IgD-negative memory B cell (primary cell): ENCODE data around the gene NKAIN4. TPM values are rescaled to one million over a fixed set of nuclear protein-coding genes. Genes with fewer than 3 reads are reported as not detected.
A peak's percentile ranks its signal among the peaks of the same experiment; 100 is the strongest.

Experiments
- H3K27ac Mint-ChIP-seq, 3 donors: one replicate each; pipeline ENCODE4 v1.8.0; 2020 to 2022; ENCODE audit warnings: mild to moderate bottlenecking in 3 of 3, mixed read lengths in 3 of 3, moderate library complexity in 1 of 3
- H3K27me3 Mint-ChIP-seq: one replicate; pipeline ENCODE4 v1.8.0; 2021; ENCODE audit warnings: mixed read lengths
- H3K36me3 Mint-ChIP-seq: one replicate; pipeline ENCODE4 v1.8.0; 2020; ENCODE audit warnings: mild to moderate bottlenecking, mixed read lengths
- H3K4me1 Mint-ChIP-seq, 3 donors: one replicate each; pipeline ENCODE4 v1.8.0; 2020 to 2022; ENCODE audit warnings: mixed read lengths in 3 of 3, mild to moderate bottlenecking in 1 of 3
- H3K4me3 Mint-ChIP-seq, 4 donors: one replicate each; pipeline ENCODE4 v1.8.0; 2020 to 2022; ENCODE audit warnings: mild to moderate bottlenecking in 4 of 4, mixed read lengths in 4 of 4, moderate library complexity in 3 of 4
- H3K9me3 Mint-ChIP-seq, 3 donors: one replicate each; pipeline ENCODE4 v1.8.0; 2020 to 2021; ENCODE audit warnings: mixed read lengths in 3 of 3, mild to moderate bottlenecking in 1 of 3
- polyA plus RNA-seq: library from polyadenylated mRNA; unstranded; fragments of 300-500 nt; fragmentation: Illumina TruSeq; gene quantifications from one replicate; pipeline ENCODE4 v1.2.3, GENCODE V29; 2021

Gene NKAIN4
- not detected for polyA plus RNA-seq

DNA sequence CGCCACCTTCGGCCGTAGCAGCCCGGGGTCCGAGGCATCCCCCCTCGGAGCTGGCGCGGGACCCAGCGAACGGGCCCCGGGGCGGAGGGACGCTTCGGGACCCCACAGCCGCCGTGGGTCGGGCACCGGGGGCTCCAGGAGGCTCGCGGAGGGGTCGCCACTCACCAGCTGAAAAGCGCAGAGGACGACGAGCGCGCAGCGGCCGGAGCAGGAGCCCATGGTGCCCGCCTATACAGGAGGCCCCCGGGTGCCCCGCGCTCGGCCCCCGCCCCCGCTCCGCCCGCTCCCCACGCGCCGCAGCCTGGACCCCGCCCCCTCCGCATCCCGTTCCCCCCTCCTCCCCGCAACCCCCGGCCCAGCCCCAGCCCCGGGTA is at the start of gene NKAIN4:
Gene NKAIN4 (minus strand): TSS at position 232 of the 374 bp plus-strand sequence. CDS start 13 bp downstream, at position 219.
- Mint-ChIP-seq H3K9me3 (no peaks in the 10 kb centered on the region), H3K4me3 (peak within 1 kb of the TSS in 1 of 4 donors; percentile 81), H3K27ac (peak within 1 kb of the TSS in 1 of 3 donors; percentile 63), H3K36me3 (peaks cover 2% of the 10 kb centered on the region), H3K4me1 (peaks cover 0 to 2% (median 0%) of the 10 kb centered on the region in 3 donors), H3K27me3 (peaks cover 40% of the 10 kb centered on the region)

GRCh38 chr20:63303095-63303666 is 48.9 kb upstream of the NKAIN4 start:
- Mint-ChIP-seq H3K4me1 (peaks cover 0 to 2% (median 1%) of the 10 kb centered on the region in 3 donors), H3K9me3 (peaks cover 2 to 9% (median 8%) of the 10 kb centered on the region in 3 donors), H3K36me3 (no peaks in the 10 kb centered on the region), H3K4me3 (no peak overlapping the region), H3K27ac (no peak overlapping the region), H3K27me3 (peaks cover 9% of the 10 kb centered on the region)

- peaks cover 9% of the 10 kb centered on the region for H3K27me3 Mint-ChIP-seq
- H3K27ac Mint-ChIP-seq, result no peak overlapping the region
- no peak overlapping the region for H3K4me3 Mint-ChIP-seq
- H3K4me1 Mint-ChIP-seq, result peaks cover 0 to 2% (median 1%) of the 10 kb centered on the region in 3 donors
- peaks cover 2 to 9% (median 8%) of the 10 kb centered on the region in 3 donors for H3K9me3 Mint-ChIP-seq
- H3K36me3 Mint-ChIP-seq, result no peaks in the 10 kb centered on the region
Measured at GRCh38 chr20:63301671-63302070, 47.4 kb upstream of the NKAIN4 start.

DNA sequence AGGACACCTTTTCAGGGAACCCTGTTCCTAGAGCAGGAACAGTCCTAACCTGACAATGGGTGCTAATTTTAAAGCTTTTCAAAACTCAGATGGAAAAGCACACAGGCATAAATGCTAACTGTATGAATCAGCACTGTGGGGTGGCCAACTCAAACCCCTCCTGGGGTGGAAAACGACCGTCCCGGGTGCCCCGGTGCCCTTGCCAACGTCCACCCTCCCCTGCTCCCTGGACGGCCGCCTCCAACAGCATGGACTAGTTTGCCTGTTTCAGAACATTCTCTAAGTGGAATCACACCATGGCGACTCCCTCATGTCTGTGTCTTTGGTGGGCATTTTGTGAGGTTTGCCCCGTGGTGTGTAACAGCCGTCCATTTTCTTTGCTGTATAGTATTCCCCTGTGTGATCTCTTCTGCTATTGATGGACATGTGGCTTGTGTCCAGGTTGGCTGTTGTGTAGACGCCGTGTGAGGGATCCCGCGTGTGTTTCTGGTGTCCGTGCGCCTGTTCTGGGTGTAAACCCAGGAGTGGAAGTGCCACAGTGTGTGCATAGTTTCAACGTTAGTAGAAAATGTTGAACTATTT is 44.6 kb upstream of the NKAIN4 start:
- H3K9me3 Mint-ChIP-seq, result peaks cover 2 to 8% (median 7%) of the 10 kb centered on the region in 3 donors
- H3K27me3 Mint-ChIP-seq, result peaks cover 13% of the 10 kb centered on the region
- H3K4me1 Mint-ChIP-seq, result peaks cover 0 to 1% (median 0%) of the 10 kb centered on the region in 3 donors
- H3K36me3 Mint-ChIP-seq, result no peaks in the 10 kb centered on the region
- H3K27ac Mint-ChIP-seq, result no peak overlapping the region
- H3K4me3 Mint-ChIP-seq, result no peak overlapping the region

DNA sequence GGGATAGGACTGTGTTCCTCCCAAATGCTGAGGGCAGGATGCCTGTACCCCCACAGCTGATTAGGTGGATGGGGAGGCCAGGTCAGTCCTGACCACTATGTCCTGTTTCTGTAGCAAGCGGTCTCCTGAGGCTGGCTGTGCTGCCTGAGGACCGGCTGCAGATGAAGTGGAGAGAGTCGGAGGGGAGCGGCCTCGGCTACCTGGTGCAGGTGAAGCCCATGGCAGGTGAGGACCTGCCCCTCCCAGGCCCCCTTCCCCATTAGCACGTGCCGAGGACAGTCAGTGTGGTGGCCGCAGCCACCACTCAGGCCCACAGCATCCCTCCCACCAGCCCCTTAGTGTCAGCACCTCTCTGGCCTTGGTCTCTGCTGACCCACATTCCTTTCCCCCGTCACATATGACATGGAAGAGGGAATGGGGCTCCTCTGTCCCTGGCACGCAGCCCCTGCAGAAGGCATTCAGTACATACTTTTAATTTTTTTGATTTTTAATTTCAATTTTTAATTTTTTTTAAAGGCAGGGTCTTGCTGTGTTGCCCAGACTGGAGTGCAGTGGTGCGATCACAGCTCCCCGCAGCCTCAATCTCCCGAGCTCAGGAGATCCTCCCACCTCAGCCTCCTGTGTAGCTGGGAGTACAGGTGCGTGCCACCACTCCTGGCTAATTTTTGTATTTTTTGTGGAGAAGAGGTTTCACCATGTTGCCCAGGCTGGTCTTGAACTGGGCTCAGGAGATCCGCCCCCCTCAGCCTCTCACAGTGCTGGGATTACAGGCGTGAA is 43.7 kb upstream of the NKAIN4 start:
- H3K9me3 Mint-ChIP-seq, result peaks cover 2 to 8% (median 7%) of the 10 kb centered on the region in 3 donors
- H3K4me1 Mint-ChIP-seq, result peaks cover 0 to 1% (median 0%) of the 10 kb centered on the region in 3 donors
- no peak overlapping the region for H3K4me3 Mint-ChIP-seq
- H3K27ac Mint-ChIP-seq, result no peak overlapping the region
- no peaks in the 10 kb centered on the region for H3K36me3 Mint-ChIP-seq
- H3K27me3 Mint-ChIP-seq, result peaks cover 13% of the 10 kb centered on the region

GRCh38 chr20:63297371-63297781 is 43.1 kb upstream of the NKAIN4 start:
- Mint-ChIP-seq H3K27ac (no peak overlapping the region), H3K36me3 (no peaks in the 10 kb centered on the region), H3K4me3 (no peak overlapping the region), H3K27me3 (peaks cover 11% of the 10 kb centered on the region), H3K4me1 (peaks cover 0 to 1% (median 0%) of the 10 kb centered on the region in 3 donors), H3K9me3 (peaks cover 2 to 8% (median 7%) of the 10 kb centered on the region in 3 donors)

- peaks cover 2 to 7% (median 6%) of the 10 kb centered on the region in 3 donors for H3K9me3 Mint-ChIP-seq
- peaks cover 0 to 3% (median 1%) of the 10 kb centered on the region in 3 donors for H3K4me1 Mint-ChIP-seq
- H3K27ac Mint-ChIP-seq, result no peak overlapping the region
Measured at GRCh38 chr20:63296531-63297299, 42.5 kb upstream of the NKAIN4 start.

GRCh38 chr20:63295846-63296245 is 41.6 kb upstream of the NKAIN4 start:
- Mint-ChIP-seq H3K27ac (peak overlapping the region in 1 of 3 donors; percentile 53), H3K27me3 (peaks cover 9% of the 10 kb centered on the region), H3K9me3 (peaks cover 0 to 4% (median 0%) of the 10 kb centered on the region in 3 donors), H3K4me1 (peaks cover 0 to 3% (median 1%) of the 10 kb centered on the region in 3 donors), H3K4me3 (no peak overlapping the region), H3K36me3 (no peaks in the 10 kb centered on the region)

More at GRCh38 chr20:63296531-63297299, 42.5 kb upstream of the NKAIN4 start:
- no peak overlapping the region for H3K4me3 Mint-ChIP-seq
- H3K27me3 Mint-ChIP-seq, result peaks cover 9% of the 10 kb centered on the region
- H3K36me3 Mint-ChIP-seq, result no peaks in the 10 kb centered on the region

DNA sequence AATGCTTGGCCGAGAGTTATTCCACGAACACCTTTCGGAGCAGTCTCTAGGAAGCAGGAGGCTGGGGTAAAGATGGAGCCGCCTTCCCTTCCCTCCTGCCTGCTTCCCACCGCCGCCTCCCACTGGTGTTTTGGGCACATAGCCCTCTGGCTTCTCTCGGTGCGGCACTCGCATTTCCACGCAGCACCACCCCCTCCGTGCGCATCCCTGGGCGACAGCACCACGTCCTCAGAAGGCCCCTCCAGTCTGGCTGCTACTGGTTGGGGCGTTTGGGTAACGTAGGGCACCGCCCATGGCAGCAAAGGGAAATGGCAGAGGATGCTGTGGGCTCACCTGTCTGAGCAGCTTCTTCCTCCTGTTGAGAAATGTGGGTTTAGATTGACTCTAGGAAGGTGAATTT is 41.2 kb upstream of the NKAIN4 start:
- H3K4me3 Mint-ChIP-seq, result no peak overlapping the region
- peaks cover 9% of the 10 kb centered on the region for H3K27me3 Mint-ChIP-seq
- peak overlapping the region in 1 of 3 donors; percentile 53 for H3K27ac Mint-ChIP-seq
- H3K9me3 Mint-ChIP-seq, result peaks cover 0 to 4% (median 0%) of the 10 kb centered on the region in 3 donors
- peaks cover 0 to 3% (median 1%) of the 10 kb centered on the region in 3 donors for H3K4me1 Mint-ChIP-seq
- no peaks in the 10 kb centered on the region for H3K36me3 Mint-ChIP-seq

DNA sequence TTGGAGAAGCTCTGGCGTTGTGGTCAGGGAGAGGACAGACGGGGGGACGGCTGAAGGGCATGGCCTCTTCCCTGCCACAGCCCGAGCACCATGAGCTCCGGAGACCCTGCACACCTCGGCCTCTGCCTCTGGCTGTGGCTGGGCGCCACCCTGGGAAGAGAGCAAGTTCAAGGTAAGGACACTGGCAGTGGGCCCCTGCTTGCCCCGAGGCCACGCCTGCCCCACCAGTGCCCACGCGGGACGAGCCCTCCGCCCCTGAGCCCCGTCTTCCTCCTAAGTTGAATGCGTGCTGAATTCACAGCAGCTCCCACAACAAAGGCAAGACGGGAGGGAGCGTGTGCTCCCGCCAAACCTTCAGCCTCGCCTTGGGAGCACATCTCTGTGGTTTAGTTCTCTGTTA is 40.8 kb upstream of the NKAIN4 start:
- H3K4me3 Mint-ChIP-seq, result no peak overlapping the region
- H3K9me3 Mint-ChIP-seq, result peaks cover 0 to 4% (median 0%) of the 10 kb centered on the region in 3 donors
- no peaks in the 10 kb centered on the region for H3K36me3 Mint-ChIP-seq

DNA sequence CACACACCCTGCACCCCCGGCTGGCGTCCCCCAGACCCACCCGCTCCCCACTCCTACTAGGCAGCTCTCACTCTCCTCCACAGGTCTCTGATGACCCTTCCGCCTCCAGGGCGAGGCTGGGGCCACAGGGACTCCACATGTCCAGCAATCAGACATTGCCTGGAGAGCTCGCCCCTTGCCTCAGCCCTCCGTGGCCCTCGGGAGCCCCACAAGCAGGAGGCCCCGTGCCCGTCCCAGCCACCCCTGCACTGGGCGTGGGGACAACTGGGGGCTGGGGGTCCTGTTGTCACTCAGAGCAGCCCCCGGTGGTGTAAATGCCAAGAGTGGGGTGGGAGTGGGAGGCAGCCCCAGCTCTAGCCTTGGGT is 40.3 kb upstream of the NKAIN4 start:
- H3K36me3 Mint-ChIP-seq, result no peaks in the 10 kb centered on the region
- H3K4me1 Mint-ChIP-seq, result peaks cover 0 to 3% (median 1%) of the 10 kb centered on the region in 3 donors
- H3K27me3 Mint-ChIP-seq, result peaks cover 6% of the 10 kb centered on the region
- H3K4me3 Mint-ChIP-seq, result peak overlapping the region in 1 of 4 donors; percentile 74
- H3K27ac Mint-ChIP-seq, result no peak overlapping the region
- peaks cover 0 to 4% (median 0%) of the 10 kb centered on the region in 3 donors for H3K9me3 Mint-ChIP-seq

More for the DNA sequence above, 40.8 kb upstream of the NKAIN4 start:
- H3K27me3 Mint-ChIP-seq, result peaks cover 6% of the 10 kb centered on the region
- H3K4me1 Mint-ChIP-seq, result peaks cover 0 to 3% (median 1%) of the 10 kb centered on the region in 3 donors
- no peak overlapping the region for H3K27ac Mint-ChIP-seq

GRCh38 chr20:63293871-63294535 is 39.7 kb upstream of the NKAIN4 start:
- Mint-ChIP-seq H3K36me3 (no peaks in the 10 kb centered on the region), H3K27me3 (peaks cover 6% of the 10 kb centered on the region)

DNA sequence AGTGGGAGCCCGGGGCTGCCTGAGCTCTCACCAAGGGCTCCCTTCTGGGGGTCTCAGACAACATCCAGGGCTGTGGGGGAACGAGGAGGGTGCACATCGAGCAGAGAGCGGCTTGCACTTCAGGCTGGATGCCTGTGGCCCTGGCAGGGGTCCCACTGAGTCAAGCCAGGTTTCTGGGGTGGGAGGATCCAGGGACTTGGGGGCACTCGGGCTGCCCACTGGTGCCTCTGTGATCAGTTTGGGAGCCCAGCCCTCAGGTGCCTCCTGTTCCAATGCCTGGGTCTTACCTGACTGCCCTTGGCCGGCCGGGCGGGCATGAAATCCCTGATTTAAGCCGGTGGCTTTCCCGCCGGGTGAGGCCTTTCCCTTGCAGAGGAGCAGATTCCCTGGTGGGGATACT is 39.2 kb upstream of the NKAIN4 start:
- no peak overlapping the region for H3K4me3 Mint-ChIP-seq
- peaks cover 0 to 3% (median 1%) of the 10 kb centered on the region in 3 donors for H3K4me1 Mint-ChIP-seq
- H3K27me3 Mint-ChIP-seq, result peaks cover 6% of the 10 kb centered on the region

More at GRCh38 chr20:63293871-63294535, 39.7 kb upstream of the NKAIN4 start:
- Mint-ChIP-seq H3K4me3 (peak overlapping the region in 1 of 4 donors; percentile 74), H3K4me1 (peaks cover 0 to 3% (median 1%) of the 10 kb centered on the region in 3 donors), H3K27ac (no peak overlapping the region), H3K9me3 (peaks cover 0 to 3% (median 0%) of the 10 kb centered on the region in 3 donors)

DNA sequence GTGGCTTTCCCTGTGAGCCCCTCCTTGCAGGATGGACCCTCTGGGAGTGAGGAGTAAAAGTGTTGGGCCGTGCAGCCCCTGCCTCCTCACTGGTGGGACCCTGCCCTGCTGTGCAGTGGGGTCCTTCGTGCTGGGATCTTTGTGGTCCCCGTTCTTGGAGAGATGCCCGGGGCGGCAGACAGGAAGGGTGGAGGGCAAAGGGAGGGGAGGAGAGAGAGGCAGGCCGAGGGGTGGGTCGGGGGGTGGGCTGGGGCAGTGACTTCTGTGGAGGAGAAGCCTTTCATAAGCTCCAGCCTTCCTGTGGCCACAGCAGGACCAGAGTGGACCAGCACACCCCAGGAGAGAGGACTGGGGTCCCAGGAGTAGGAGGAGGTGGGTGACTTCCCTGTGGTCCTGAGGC is 38.6 kb upstream of the NKAIN4 start, which contains the start of gene COL20A1:
Gene COL20A1 (plus strand): TSS at position 283 of the 400 bp plus-strand sequence. CDS start 1,922 bp downstream, outside the sequence.
- Mint-ChIP-seq H3K4me3 (peak within 1 kb of the TSS in 1 of 4 donors; percentile 49), H3K36me3 (no peaks in the 10 kb centered on the region), H3K9me3 (no peaks in the 10 kb centered on the region), H3K27me3 (peaks cover 4% of the 10 kb centered on the region), H3K27ac (no peak within 1 kb of the TSS), H3K4me1 (peaks cover 0 to 3% (median 1%) of the 10 kb centered on the region in 3 donors)

More for the DNA sequence above, 39.2 kb upstream of the NKAIN4 start:
- H3K36me3 Mint-ChIP-seq, result no peaks in the 10 kb centered on the region
- H3K27ac Mint-ChIP-seq, result no peak overlapping the region
- H3K9me3 Mint-ChIP-seq, result no peaks in the 10 kb centered on the region
